ENCODE data around the gene TLR2.

TLR2 gene

GRCh38 chr4:153684182-153684970 is at the start of gene TLR2:
Gene TLR2, plus strand, starts transcription at chr4:153684280. Its CDS starts 18,628 bp downstream, at chr4:153702908.
- peak; percentile 67 to 73 for DNase-seq

GRCh38 chr4:153634738-153635353 is 49.2 kb upstream of the TLR2 start:
- no peak for DNase-seq

- no peak for DNase-seq
Observed at GRCh38 chr4:153635846-153636245, 48.2 kb upstream of the TLR2 start.

- DNase-seq, result no peak
Observed at GRCh38 chr4:153637201-153637600, 46.9 kb upstream of the TLR2 start.

- no peak for DNase-seq
Observed at GRCh38 chr4:153638011-153638410, 46.1 kb upstream of the TLR2 start.

- DNase-seq, result no peak
Observed at GRCh38 chr4:153638999-153639398, 45.1 kb upstream of the TLR2 start.

- DNase-seq, result no peak
Observed at GRCh38 chr4:153639833-153640802, 44.0 kb upstream of the TLR2 start.

GRCh38 chr4:153641532-153641931 is 42.5 kb upstream of the TLR2 start:
- DNase-seq, result no peak

GRCh38 chr4:153643406-153644383 is 40.4 kb upstream of the TLR2 start:
- DNase-seq, result no peak

GRCh38 chr4:153645183-153645582 is 38.9 kb upstream of the TLR2 start:
- DNase-seq, result no peak

- no peak for DNase-seq
Observed at GRCh38 chr4:153646261-153646660, 37.8 kb upstream of the TLR2 start.

GRCh38 chr4:153646978-153647377 is 37.1 kb upstream of the TLR2 start:
- no peak for DNase-seq

- DNase-seq, result no peak
Observed at GRCh38 chr4:153647975-153648374, 36.1 kb upstream of the TLR2 start.

GRCh38 chr4:153649572-153649991 is 34.5 kb upstream of the TLR2 start:
- DNase-seq, result no peak

- no peak for DNase-seq
Observed at GRCh38 chr4:153651116-153651515, 33.0 kb upstream of the TLR2 start.

- peak; percentile 40 to 50 for DNase-seq
Observed at GRCh38 chr4:153651587-153651986, 32.5 kb upstream of the TLR2 start.

- DNase-seq, result no peak
Observed at GRCh38 chr4:153652051-153652784, 31.9 kb upstream of the TLR2 start.

GRCh38 chr4:153655002-153655541 is 29.0 kb upstream of the TLR2 start:
- no peak for DNase-seq

- DNase-seq, result no peak
Observed at GRCh38 chr4:153655928-153656327, 28.2 kb upstream of the TLR2 start.

- no peak for DNase-seq
Observed at GRCh38 chr4:153661215-153661822, 22.8 kb upstream of the TLR2 start.

GRCh38 chr4:153661908-153662307 is 22.2 kb upstream of the TLR2 start:
- DNase-seq, result no peak
